Colon (tissue), 2 donors: ENCODE results near the gene TYMP.
"Not testable (repeated sequence)": the region's sequence is repeated elsewhere in the genome, so short reads cannot be mapped to it uniquely, and the experiment has no call there.

Source experiments
- FAIRE-seq: peaks from 2 replicates; lab custom pipeline; 2012; peaks lifted over from hg19 to GRCh38; lab: Jason Lieb, UNC
- donor health status: control.
- donor health status: control.

Gene TYMP

DNA sequence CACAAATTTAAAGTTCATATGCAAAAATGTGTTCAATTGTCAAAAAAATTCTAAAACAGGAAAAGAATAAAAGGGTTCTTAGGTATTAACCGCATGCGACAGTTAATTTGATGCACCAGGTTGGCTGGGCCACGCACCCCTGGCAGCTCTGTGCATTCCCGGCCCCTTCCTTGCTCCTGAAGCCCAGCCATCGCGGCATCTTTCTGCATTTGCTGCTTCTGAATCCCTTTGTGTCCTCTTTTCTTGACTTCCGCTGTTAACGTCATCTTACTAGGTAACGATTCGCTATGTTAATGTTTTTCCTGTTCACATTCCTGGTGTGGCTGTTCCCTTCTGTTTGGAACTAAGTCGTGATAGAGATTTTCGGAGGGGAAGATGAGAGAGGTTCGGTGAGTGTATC lies 8.0 kb upstream of the TYMP start:
- no peak for FAIRE-seq

DNA sequence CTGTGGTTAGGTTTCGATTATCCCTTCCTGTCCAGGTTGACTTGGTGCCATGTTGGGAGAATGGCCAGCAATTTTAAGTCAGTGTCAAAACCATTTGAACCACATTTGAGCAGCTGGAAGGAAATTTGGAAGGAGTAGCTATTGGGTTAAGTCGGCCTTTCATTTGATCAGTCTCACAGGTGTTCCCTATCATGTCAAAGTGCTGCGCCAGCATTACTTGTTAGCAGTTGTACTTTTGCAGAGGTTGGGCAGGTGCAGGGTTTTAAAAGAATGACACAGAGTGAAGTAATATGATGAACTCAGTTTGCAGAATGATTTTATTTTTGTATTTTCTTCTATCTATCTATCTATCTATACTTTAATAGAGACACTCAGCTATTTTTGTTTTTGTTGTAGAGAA lies 6.4 kb upstream of the TYMP start:
- FAIRE-seq: no peak

DNA sequence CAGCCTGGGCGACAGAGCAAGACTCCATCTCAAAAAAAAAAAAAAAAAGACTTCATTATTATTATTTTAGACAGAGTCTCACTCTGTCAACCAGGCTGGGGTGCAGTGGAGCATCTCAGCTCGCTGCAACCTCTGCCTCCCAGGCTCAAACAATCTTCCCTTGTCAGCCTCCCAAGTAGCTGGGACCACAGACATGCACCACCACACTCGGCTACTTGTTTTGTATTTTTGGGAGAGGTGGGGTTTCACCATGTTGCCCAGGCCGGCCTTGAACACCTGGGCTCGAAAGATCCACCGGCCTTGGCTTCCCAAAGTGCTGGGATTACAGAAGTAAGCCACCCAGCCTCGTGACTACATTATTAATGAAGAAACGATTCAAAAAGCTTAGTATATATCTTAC lies 5.3 kb upstream of the TYMP start:
- FAIRE-seq: no peak

DNA sequence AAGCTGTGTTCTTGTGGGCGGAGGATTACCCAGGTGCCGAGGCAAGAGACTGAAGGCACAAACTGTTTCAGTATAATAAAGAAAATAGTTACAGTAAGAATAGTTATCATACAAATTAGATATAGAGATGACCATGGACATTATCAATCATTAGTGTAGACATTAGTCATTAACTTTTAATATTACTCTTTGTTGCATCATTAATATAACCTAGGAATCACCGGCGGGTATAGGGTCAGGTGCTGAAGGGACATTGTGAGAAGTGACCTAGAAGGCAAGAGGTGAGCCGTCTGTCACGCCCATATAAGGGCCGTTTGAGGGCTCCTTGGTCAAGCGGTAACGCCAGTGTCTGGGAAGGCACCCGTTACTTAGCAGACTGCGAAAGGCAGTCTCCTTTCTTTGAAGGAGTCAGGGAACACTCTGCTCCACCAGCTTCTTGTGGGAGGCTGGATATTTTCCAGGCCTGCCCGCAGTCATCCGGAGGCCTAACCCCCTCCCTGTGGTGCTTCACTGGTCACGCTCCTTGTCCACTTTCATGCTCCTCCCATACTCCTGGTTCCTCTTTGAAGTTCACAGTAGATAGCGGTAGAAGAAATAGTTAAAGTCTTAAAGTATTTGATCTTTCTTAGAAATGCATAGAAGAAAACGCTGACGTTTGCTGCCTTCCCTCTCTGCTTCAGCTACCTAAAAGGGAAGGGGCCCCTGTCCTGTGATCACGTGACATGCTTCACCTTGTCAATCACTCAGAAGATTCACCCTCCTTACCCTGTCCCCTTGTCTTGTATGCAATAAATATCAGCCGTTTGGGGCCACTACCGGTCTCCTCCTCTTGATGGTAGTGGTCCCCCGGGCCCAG lies 4.3 kb upstream of the TYMP start:
- FAIRE-seq: not testable (repeated sequence)

DNA sequence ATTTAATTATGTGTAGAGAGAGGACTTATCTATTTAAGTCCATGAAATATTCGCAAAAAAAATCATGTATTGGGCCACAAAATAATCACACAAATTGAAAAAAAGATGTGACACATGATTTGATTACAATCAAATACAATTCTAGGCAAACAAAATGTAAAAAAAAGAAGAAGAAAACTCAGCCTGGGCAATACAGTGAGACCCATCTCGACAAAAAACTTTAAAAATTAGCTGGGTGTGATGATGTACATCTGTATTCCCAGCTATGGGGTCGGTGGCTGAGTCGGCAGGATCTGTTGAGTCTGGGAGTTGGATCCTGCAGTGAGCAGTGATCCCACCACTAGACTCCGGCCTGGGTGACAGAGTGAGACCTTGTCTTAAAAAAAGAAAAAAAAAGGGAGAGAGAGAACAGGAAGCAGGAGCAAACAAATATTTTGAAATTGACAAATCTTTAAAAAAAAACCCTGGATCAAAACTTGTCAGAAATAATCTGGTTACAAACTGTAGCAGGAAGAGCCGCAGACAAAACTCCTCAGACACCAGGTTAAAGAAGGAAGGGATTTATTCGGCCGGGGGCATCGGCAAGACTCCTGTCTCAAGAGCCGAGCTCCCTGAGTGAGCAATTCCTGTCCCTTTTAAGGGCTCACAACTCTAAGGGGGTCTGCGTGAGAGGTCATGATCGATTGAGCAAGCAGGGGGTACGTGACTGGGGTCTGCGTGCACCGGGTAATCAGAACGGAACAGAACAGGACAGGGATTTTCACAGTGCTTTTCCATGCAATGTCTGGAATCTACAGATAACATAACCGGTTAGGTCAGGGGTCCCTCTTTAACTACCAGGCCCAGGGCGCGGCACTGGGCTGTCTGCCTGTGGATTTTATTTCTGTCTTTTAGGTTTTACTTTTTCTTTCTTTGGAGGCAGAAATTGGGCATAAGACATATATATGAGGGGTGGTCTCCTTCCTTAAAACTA lies 3.3 kb upstream of the TYMP start:
- no peak for FAIRE-seq

DNA sequence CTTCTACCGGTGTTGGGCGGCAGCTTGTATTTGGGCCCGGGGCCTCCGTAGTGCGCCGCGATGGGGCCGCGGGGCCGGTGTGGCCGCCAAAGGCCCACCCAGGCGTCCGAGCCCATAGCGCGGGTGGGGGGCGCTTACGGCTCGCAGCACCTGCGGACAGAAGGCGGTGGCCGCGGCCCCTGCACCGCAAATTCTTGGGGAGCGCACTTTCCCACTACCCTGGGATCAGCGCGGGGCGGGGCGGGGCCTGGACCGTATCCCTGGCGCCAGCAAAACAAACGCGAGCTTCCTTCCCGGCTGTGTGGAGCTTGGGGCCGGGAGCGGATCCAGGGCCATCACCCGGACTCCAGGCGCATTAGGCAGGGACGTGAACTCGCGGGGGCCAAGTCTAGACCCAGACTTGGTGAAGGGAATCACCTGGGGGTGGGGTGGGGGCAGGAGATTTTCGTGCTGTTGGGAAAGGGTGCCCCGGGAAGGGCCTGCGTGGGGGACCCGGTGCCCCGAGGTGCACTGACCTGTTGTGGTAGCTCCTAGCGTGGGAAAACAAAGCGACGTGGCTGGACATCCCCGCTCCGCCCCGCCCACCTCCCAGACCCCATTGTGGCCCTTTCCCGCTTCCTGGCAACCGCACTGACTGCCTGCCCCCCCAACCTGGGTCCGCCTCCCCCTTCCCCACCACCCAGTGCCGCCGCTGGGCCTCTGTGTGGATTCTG lies 2.3 kb upstream of the TYMP start:
- no peak for FAIRE-seq

DNA sequence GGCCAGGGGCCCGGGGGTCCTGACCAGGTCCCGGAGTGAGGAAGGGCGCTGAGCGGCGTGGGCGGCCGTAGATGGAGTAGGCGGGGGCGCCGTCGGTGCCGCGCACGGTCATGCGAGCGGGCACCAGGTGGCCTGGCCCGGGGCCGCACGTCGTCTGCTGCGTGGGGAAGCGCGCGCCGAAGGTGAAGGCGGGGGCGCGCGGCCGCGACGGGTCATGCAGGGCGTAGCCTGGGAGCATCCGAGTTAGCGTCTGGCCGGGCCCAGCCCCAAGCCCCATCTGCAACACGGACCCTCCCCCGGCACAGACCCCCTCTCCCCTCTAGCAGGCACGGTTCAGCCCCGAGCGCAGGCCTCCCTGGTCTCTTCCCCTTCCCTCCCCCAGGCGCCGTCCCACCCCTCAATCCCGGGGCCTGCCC lies 1.7 kb upstream of the TYMP start:
- FAIRE-seq: no peak

DNA sequence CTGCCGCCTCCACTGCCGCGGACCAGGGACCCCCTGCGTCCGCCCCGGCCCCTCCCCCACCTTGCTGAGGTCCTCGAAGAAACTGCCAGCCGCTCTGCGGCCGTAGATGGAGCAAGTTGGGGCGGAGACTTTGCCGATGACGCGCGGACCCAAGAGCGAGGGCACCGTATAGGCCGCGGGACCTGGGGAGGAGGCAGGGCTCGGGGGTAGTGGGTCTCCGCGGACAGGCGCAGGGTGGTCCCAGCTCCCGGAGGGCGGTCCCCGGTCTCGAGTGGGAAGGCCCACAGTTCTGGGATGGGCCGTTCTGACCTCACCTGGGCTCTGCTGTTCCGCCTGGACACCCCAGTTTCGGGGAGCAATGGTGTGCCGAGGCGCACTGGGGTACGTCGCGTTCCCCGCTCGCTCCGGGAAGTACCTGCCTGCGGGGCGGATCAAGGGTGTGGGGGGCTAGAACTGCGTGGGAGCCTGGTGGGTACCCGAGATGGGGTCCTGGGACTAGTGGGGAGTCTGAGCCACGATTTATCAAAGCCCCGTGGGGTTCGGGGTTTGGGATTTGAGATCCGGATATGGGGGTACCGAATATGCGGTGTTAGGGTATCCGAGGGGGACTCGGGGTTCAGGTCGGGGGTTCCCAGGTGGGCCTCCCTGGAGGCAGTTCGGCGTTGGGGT lies 1.2 kb upstream of the TYMP start:
- no peak for FAIRE-seq

DNA sequence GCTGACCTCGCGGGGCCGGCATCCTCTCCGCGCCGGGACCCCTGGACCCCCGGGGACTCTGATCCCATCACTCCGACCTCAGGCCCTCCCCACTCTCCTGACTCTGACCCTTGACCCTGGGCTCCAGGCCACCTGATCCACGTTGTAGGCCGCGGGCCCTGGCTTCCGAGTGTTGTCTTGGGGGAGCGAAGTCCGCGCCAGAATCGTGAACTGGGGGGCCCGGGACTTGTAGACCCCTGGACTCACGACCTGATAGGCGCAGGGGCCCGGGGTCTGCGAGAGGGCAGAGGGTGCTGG lies 716 bp upstream of the TYMP start:
- FAIRE-seq: no peak

DNA sequence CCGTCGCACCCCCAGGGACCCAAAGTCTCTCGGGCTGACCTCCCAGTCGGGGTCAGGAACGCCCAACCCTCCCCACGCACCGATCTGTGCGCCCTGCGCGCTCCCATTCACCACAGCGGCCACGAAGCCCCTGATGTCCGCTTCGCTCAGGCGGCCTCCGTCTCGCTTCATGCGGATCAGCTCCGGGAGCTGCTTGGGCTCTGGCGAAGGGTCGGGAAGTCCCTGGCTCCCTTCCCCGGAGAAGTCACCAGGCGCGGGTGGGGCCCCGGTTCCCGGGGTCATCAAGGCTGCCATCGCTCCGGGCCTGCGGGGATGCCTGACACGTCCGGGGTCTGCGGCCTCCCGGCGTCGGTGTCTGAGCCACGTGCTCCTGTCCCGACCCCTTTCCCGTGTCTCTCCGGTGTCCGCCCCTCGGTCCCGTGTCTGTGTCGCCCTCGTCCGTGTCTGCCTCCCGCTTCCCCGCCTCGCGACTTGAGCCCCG lies 356 bp downstream of the TYMP start:
- no peak for FAIRE-seq

DNA sequence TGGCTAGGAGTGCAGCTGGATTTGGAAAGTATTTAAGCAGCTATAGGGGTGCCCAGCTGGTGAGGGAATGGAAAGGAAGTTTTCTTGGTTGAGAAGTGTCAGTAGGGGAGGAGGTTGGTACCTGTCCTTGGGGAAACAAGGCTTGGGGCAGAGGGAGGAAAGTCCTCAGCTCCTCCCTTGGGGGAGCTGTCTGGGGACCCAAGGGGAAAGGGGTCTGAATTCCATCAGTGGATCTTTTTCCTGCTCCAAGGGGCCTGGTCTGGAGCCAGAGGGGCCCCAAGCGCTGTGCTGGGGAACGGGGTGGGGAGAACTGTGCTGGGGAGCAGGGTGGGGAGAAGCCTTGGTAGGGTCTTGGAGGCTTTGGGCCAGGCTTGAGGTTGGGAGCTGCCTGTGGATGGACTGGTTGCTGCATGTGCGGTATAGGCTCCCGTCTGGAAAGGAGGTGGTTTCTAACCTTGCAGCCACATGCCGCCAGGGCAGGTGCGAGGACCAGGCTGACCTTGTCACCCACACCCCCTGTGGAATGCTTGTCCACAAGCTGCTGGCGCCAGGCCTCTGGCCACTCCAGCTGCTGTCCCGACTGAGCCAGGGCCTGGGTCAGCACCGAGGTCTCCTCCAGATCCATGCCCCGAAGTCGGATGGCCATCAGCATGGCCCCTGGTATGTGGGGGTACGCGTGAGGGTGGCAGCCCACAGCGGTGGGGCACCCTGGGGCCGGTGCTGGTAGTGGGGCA lies 963 bp downstream of the TYMP start:
- FAIRE-seq: no peak

DNA sequence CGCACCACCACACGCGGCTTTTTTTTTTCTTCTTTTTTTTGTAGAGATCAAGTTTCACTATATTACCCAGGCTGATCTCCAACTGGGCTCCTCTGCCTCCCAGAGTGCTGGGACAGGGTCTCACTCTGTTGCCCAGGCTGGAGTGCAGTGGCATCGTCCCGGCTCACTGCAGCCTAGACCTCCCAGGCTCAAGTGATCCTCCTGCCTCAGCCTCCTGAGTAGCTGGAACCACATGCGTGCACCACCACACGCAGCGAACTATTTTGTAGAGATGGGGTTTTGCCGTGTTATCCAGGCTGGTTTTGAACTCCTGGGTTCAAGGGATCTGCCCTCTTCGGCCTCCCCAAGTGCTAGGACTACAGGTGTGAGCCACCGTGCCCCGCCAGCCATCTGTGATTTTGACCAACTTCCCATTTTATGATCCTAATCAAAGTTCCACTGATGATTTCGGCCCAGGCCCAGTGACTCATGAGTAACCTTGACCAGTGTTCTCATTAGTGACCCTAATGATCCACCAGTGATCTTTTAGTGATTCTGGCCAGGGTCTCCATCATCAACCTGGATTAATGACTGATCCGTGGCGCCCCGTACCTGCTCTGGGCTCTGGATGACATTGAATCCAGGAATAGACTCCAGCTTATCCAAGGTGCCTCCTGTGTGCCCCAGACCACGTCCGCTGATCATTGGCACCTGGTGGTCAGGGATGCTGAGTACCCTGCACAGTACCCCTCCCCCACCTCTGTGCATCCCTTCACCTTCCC lies 1.7 kb downstream of the TYMP start:
- no peak for FAIRE-seq

DNA sequence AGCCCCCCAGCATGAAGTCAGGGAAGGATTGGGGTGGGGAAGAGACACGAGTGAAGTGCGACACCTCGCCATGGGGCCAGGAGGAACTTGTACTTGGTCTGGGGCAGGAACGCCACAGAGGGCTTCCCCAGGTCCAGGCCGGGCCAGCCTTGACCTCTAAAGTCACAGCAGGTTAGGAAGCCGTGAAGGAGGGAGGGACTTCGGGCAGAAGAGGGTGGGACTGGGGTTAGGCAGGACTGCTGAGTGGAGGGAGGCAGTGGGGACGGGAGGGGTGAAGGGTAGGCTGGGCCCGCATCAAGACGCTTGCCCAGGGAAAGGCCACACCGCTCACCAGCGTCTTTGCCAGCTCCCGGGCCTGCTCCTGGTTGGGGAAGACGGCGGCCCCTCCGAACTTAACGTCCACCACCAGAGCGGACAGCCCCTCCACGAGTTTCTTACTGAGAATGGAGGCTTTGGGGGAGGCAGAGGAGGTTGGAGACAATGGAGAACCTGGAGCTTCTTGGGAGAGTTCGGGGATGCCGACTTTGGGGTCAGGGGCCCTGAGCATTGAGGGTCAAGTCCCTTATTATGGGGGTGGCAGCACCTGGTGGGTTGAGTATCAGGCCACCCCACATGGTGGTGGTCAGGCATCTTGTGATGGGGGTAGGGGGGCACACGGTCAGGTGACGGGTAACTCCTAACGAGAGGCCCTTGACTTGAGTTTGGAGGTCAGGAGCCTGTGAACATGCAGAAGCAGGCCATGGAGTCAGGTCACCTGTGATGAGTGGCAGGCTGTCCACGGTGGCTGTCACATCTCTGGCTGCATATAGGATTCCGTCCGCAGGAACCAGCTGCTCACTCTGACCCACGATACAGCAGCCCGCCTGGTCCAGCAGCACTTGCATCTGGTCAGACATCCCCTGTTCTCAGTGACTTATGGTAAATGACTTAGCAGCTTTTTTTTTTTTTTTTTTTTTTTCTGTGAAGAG lies 2.7 kb downstream of the TYMP start:
- FAIRE-seq: no peak

DNA sequence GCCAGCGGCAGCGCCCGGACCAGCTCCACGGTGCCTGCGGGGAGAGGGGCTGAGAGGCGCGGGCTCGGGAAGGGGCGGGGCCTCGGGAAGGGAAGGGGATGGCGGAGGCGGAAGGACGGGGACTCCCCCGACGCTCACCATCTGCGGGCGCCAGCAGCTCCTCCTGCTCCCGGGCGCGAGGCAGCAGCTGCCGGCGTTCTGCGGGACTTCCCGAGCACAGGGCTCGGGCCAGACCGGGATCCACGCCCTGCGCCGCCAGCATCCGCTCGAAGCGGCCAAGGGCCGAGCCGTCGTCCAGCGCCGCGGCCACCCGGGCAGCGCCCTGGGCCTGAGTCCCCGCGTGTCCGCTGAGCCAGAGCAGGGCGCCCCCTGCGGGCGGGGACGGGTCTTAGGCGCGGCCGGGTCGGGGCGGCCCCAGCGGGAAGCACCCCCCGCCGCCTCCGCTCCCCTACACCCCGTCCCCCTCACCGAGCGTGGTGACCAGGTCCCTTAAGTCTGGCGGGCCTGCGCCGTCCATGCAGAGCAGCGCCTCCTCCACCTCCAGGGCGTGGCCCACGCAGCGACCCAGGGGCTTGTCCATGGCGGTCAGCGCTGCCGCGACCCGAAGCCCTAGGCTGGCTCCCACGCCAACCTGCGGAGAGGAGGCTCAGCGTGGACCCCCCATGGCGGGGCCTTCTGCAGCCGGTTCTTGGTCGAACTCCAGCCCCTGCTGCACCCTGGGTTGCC lies 3.5 kb downstream of the TYMP start:
- no peak for FAIRE-seq

DNA sequence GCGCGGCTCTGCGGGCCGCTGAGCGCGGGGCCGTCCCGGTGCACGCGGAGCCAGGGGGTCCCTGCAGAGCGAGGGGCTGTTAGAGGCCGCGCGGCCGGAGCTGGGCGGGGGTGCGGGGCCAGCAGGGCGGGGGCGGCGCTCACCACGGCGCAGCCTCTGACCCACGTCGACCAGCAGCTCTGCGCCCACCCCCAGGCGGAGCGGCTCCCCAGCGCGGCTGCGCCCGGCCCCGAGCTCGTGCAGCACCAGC lies 4.0 kb downstream of the TYMP start:
- FAIRE-seq: no peak

DNA sequence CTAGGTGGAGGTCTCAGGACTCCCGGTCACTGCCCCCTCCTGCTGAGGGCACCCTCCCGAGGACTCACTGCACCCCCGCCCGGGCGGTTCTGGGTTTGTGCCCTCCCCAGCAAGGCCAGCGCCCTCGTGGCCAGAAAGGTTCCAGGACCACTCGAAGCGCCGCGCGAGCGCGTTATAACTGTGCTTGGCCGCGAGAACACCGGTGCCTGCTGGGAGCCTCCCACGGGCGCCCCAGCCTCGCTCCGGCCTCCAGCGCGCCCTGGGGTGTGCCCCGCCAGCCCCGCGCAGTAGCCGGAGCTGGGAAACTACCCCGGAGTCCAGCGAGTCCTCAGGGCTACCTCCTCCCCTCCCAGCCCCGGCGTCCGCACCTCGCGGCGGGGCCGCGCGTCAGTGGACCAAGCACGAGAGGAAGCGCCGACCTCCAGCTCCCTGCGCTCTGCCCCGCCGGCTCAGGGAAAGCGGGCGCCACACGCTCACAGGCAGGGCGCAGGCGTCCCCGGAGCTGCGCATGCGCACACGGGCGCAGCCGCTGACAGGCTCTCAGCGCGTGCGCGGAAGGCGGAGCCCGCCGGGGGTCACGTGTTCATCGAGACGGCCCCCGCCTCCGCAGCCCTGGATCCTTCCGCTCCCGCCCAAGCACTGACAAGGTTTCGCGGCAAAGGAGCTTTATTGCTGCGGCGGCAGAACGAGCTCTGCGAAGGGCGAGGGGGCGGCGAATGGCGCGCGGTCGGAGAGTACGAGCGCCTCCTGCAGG lies 4.5 kb downstream of the TYMP start, which contains the start of gene SCO2:
SCO2 (minus strand) TSS at position 495 of the 754 bp plus-strand sequence. CDS start 1,187 bp downstream, outside the sequence.
- FAIRE-seq: no peak

DNA sequence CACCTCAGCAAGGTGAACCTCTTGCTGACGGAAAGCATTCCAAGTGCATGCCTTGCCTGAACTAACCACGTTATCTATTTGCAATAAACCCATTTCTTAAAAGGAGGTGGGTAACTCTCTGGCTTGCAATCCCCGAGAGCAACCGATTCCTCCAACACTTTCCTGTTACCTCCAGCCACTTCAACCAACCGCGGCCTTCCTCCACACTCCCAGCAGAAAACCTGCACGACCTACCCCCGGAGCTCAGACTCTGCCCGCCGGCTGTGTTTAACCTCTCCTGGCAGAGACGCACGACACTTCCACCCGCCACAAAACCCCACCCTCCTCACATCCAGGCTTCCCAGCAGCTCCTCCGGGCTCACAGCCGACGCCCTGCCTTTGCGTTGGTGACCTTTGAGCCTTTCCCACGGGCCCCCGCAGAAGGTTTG lies 5.1 kb downstream of the TYMP start:
- no peak for FAIRE-seq
